Glomerular endothelial cell (primary cell): Measurements from ENCODE around the gene MLC1. TPM values are rescaled to one million over a fixed set of nuclear protein-coding genes. Genes with fewer than 3 reads are reported as not detected.

Experiments used
- DNase-seq: peaks from one replicate; pipeline ENCODE4 v3.0.0-alpha.2; 2011; ENCODE audit warnings: low read depth, low spot score; ENCODE audit errors: extremely low read depth
- total RNA-seq: library from RNA; depleted of rRNA; stranded (reverse); fragments of >200 nt; gene quantifications from 2 replicates; pipeline ENCODE4 v1.2.3, GENCODE V29; 2015

MLC1 gene
- total RNA-seq, 1 donor from 2014 or later = not detected

DNA sequence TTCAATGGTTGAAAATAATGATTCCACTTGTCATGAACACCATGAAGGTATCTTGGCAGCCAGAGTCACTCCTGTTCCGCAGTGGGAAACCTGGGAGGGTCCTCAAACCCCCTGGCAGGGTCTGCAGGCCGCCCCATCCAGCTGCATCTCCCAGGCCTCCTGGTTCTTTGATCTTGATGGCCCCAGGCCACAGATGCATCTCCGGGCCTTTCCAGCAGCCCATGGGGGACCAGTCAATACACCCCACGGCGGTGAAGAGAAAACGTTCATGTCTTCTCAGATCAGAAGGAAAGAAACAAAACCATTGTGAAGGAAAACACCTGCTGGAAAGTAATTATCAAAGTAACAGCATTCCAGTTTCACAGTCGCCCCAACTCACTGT, 25.4 kb downstream of the MLC1 start:
- DNase-seq = no peak

DNA sequence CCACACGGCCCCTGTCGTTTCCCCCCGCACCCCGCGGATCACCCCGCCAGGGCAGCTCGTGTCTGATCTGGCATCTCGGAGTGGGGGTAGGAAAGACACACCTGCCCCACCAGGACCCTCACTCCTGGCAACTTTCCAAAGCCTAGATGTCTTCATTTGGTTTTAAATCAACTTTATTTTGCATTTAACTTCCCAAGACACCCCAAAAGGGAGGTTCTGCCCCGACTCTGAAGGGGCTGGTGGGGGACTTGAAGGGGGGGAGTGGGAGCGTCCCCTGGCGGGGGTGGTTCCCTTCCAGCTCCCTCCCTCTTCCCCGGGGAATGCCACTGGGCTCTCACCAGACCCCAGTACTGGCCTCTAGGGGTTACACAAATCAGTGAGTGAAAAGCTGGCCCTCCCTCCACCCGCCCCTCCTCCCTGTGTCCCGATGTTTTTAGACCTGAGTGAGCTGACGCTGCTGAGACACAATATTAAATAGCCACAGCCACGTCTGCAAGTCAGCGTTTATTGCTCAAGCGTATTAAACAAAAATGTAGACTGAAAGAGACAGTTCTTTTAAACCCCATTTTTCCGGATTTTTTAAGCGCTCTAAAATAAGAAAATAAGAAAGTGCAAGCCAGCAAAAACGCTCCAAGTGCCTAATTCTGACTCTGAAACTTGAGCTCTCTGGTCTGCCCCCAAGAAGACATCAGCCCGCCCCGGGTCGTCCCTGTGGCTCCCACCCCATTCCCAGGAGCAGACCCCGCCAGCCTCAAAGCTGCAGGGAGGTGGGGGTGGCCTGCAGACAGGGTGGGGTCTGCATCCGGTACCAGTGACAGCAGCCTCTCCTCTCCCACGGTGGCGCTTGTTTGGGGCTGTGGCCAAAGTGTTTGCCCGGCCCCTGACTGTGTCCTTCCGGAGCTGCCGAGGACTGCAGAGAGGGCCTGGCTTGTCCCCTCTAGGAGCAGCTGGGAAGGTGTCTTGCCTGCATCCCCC, 26.0 kb downstream of the MLC1 start:
- no peak for DNase-seq

GRCh38 chr22:50058061-50058905, 26.9 kb downstream of the MLC1 start, which contains the start of gene TTLL8:
Gene TTLL8, minus strand, starts transcription at chr22:50058298.
- DNase-seq = no peak

- DNase-seq = no peak
These were observed 27.8 kb downstream of the MLC1 start for GRCh38 chr22:50057278-50058060.

DNA sequence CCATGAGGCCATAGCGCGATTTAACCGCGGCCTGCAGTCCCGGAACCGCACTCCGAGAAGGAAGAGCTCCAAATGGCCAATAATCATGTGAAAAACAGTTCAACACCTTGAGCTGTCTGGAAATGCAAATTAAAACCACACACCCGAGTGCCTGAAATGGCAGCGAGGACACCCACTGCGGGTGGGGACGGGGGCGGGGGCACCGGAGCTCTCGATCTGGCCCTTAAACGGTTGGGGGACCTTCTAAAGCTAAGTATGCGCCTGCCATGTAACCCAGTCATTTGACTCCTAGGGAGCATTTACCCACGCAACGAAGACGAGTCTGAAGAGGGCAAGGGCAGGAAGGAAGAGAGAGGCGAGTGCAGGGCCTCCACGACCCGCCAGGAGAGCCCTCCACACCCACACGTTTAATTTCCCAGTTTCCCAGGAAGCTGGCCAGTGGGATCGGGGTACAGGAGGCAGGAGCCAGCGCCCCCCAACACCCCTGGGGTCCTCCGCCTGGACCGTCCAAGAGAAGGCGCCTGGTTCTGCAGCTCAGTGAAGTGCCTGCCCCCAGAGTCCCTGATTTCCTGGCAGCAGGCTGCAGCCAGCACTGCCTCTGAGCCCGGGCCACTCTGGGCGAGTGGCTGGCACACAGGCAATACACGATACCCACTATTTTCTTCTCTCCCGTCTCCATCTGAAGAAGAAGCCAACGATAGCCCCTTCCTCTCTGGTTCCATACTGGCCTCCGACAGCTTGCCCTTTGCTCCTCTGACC, 28.8 kb downstream of the MLC1 start:
- DNase-seq = no peak

- no peak for DNase-seq
These were observed 31.4 kb downstream of the MLC1 start for GRCh38 chr22:50053861-50054260.

- no peak for DNase-seq
These were observed 33.3 kb downstream of the MLC1 start for GRCh38 chr22:50051930-50052329.

- no peak for DNase-seq
These were observed 35.7 kb downstream of the MLC1 start for GRCh38 chr22:50049299-50050195.

DNA sequence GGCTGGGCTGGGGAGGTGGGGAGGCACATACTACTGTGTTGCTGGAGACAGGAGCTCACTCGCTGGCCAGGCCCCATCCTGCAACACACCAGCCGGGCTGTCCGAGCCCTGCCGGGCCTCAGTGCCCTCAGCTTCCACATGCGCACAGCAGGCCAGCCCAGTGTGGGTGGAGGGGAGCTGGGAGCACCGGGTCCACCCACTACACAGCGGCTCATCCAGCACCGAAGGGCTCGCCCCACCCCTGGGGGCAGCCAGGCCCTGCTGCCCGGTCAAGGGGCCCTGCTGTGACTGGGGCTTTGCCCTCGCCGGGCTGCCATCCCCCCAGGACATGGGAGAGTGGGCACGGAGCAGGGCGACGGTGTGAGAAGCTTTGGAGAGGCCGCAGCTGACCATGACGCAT, 36.4 kb downstream of the MLC1 start:
- DNase-seq = no peak

GRCh38 chr22:50048061-50048765, 37.0 kb downstream of the MLC1 start:
- no peak for DNase-seq

- no peak for DNase-seq
These were observed 37.9 kb downstream of the MLC1 start for GRCh38 chr22:50047346-50047745.

DNA sequence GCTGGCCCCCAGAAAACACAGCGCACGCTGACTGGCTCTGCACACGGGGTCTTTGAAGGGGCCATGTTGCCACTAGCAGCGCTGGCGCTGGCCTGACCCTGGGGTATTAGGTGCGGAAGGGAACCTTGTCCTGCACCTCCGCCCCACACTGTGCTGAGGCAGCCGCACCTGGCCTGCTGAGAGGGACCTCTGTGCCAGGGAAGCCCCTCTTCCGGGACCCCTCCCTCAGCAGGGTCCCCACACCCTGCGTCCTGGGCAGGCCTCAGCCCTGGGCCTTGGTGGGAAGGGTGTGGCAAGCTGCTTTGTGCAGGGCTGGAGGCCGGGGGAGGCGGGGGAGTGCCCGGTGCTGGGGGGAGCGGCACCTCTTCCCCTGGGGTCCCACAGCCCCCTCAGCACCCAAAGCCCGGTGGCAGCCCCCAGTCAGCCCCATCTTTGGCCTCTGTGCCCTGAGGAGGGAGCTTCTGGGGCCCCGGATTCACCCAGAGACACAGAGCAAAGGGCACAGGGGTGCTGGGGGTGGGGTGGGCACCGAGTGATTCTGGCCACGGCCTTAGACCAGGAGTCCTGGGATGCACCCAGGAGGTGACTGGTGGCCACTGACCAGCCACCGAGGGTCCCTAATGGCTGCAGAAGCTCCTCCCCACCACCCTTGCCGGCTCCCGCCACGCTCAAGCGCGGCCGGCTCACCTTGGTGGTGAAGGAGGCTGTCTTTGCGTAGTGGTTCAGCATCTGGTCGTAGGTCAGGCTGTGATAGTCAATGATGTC, 38.6 kb downstream of the MLC1 start:
- DNase-seq = no peak

DNA sequence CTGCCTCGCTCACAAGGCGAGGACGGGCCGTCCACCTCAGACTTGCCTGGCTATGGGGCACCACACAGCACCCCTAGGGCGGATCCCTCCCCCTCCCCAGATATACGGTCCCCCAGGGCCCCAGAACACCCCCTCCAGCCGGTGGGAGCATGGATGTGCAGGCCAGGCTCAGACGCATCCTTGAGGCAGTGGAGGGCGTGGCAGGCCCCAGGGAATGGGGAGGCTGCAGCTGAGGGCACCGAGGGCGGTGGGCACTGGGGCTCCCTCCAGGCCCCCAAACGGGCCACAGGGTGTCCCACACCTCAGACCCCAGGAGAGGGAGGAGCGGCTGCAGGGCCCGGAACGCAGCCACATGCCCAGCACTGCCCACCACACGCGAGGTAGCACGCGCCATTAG, 39.2 kb downstream of the MLC1 start:
- DNase-seq = no peak

DNA sequence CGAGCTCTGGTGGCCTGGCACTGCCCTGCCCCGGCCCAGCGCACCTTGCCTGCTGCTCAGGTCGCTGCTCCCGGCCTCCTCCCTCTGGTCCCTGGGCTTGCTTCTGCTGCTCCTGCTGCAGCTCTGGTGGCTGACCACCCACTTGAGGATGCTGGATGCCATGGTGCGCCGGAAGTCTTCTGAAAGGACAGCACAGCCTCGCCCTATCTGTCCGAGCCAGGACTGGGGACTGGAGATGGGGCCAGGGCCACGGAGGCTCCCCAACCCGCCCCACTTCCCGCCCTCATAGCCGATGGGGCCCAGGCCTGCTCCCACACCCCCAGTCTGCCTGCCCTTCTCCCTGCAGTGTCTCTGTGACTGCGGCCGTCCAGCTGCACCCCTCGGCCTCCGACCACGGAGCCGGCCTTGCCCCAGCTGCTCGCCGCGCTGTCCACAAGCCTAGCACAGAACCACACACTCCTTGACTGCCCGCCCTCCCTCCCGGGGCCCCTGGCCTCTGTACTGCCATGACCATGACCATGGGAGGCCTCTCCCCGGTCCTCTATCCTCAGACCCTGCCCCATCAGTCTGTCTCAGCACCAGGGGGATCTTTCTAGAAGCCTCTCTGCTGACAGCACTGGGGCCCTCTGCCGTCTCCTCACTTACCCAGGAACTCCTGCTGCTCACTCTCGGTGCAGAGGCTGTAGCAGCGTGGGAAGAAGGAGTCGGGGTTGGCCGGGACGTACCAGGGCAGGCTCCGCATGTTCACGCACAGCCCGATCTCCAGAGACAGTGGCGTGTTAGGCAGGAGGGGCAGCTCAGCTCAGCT, 39.8 kb downstream of the MLC1 start:
- no peak for DNase-seq

DNA sequence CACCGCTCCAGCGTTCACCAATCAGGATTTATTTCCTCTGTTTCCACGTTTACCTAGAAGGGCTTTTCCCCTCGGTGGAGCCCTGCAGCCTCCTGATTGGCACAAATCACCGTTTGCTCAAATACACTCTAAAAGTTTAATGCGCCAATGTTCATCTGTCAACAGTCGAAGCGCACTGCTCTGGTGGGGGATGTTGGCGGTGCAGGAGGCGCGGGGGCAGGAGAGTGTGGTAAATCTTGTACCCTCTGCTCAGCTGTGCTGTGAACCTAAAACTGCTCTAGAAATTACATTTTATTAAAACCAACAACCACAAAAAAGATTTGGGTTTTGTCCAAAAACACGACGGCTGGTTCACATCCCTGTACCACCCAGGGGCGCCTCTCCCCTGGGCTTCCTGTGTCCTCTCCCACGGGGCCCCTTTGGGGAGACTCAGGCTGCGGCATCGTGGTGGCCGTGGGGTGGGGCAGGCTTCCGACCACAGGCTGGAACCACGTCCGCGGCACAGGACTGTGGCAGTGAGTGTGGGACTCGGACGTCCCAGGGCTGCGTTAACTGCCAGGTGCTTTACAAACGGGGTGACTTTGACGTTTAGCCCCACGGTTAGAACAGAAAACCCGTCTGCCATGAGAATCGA, 40.6 kb downstream of the MLC1 start:
- DNase-seq = no peak

DNA sequence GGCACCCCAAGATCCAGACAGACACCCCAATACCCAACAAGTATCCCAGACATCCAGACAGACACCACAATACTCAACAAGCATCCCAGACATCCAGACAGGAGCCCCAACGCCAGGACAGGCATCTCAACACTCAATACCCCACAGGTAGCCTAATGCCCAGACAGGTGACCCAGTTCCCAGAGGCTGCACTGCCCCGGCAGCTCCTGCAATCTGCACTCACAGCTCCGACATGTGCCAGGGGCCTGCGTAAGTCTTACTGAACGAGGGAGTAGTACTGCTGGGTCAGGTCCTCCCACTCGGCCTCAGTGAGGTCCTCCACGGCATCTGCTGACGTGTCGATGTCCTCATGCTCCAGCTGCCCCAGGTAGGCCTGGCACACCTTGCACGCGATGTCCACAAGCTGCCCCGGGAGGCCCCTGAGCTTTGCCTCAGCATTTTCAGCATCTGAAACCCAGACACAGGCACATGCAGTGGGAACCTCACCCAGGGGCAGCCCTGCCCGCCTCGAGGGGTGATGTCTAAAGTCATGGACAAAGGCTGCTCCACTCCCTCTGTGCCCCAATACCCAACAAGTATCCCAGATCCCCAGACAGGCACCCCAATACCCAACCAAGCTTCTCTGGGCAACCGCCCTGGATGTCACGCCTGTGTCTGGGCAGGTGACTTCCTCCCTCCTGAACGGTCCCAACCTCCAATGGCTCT, 43.7 kb downstream of the MLC1 start:
- DNase-seq = no peak
